ENCODE results near the gene IFNAR1.

- TF ChIP-seq, protein P1, sequence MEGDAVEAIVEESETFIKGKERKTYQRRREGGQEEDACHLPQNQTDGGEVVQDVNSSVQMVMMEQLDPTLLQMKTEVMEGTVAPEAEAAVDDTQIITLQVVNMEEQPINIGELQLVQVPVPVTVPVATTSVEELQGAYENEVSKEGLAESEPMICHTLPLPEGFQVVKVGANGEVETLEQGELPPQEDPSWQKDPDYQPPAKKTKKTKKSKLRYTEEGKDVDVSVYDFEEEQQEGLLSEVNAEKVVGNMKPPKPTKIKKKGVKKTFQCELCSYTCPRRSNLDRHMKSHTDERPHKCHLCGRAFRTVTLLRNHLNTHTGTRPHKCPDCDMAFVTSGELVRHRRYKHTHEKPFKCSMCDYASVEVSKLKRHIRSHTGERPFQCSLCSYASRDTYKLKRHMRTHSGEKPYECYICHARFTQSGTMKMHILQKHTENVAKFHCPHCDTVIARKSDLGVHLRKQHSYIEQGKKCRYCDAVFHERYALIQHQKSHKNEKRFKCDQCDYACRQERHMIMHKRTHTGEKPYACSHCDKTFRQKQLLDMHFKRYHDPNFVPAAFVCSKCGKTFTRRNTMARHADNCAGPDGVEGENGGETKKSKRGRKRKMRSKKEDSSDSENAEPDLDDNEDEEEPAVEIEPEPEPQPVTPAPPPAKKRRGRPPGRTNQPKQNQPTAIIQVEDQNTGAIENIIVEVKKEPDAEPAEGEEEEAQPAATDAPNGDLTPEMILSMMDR (IDR thresholded peaks at IDR 0.05), result no peak
- TF ChIP-seq EZH2 (IDR thresholded peaks at IDR 0.05; ENCODE audit: borderline replicate concordance, insufficient read depth, low read depth, low read length, poor library complexity, severe bottlenecking), result no peak
Measured at GRCh38 chr21:33312121-33312520, 12.6 kb upstream of the IFNAR1 start.
